IPS DF 19.7 (cell line): ENCODE measurements around the gene LEUTX.
A peak's percentile ranks its signal among the peaks of the same experiment; 100 is the strongest.
"Not testable (repeated sequence)": the region's sequence is repeated elsewhere in the genome, so short reads cannot be mapped to it uniquely, and the experiment has no call there.

ENCODE experiments used
- DNase-seq: peaks from one replicate; pipeline ENCODE4 v3.0.0-alpha.2; 2013; ENCODE audit warnings: low read depth, low spot score

The LEUTX gene

GRCh38 chr19:39780894-39781293 lies 2.2 kb downstream of the LEUTX start:
- DNase-seq: no peak

GRCh38 chr19:39788244-39788643 lies 9.6 kb downstream of the LEUTX start:
- DNase-seq: no peak

GRCh38 chr19:39792999-39793546 lies 14.4 kb downstream of the LEUTX start:
- DNase-seq: peak; percentile 45

GRCh38 chr19:39795001-39795400 lies 16.3 kb downstream of the LEUTX start:
- no peak for DNase-seq

- peak; percentile 15 for DNase-seq
Measured at GRCh38 chr19:39796000-39796498, 17.4 kb downstream of the LEUTX start.

GRCh38 chr19:39797083-39797482 lies 18.4 kb downstream of the LEUTX start:
- no peak for DNase-seq

- no peak for DNase-seq
Measured at GRCh38 chr19:39802958-39803357, 24.3 kb downstream of the LEUTX start.

- DNase-seq: no peak
Measured at GRCh38 chr19:39805104-39805503, 26.4 kb downstream of the LEUTX start.

- DNase-seq: no peak
Measured at GRCh38 chr19:39807846-39808364, 29.3 kb downstream of the LEUTX start.

- not testable (repeated sequence) for DNase-seq
Measured at GRCh38 chr19:39808688-39809087, 30.0 kb downstream of the LEUTX start.

- DNase-seq: no peak
Measured at GRCh38 chr19:39809368-39809767, 30.7 kb downstream of the LEUTX start.

- DNase-seq: no peak
Measured at GRCh38 chr19:39810424-39810823, 31.8 kb downstream of the LEUTX start.

- DNase-seq: no peak
Measured at GRCh38 chr19:39811064-39811463, 32.4 kb downstream of the LEUTX start.

- DNase-seq: no peak
Measured at GRCh38 chr19:39813264-39813993, 34.8 kb downstream of the LEUTX start.

GRCh38 chr19:39814111-39814510 lies 35.5 kb downstream of the LEUTX start:
- DNase-seq: not testable (repeated sequence)

- no peak for DNase-seq
Measured at GRCh38 chr19:39814595-39814994, 35.9 kb downstream of the LEUTX start.

GRCh38 chr19:39816287-39817048 lies 37.8 kb downstream of the LEUTX start:
- no peak for DNase-seq

- DNase-seq: no peak
Measured at GRCh38 chr19:39817888-39818561, 39.4 kb downstream of the LEUTX start.

- DNase-seq: no peak
Measured at GRCh38 chr19:39818626-39819097, 40.0 kb downstream of the LEUTX start.

GRCh38 chr19:39819786-39820185 lies 41.1 kb downstream of the LEUTX start:
- no peak for DNase-seq

- DNase-seq: no peak
Measured at GRCh38 chr19:39820696-39821095, 42.0 kb downstream of the LEUTX start.

GRCh38 chr19:39823686-39824085 lies 45.0 kb downstream of the LEUTX start:
- no peak for DNase-seq
